ENCODE results near the gene MEP1A. TPM values are rescaled to one million over a fixed set of nuclear protein-coding genes. Genes with fewer than 3 reads are reported as not detected.

MEP1A gene
- total and polyA plus RNA-seq, 2 donors (not counting 3 experiments of a cell fraction or from before 2014, with no cell fraction given), result not detected

DNA sequence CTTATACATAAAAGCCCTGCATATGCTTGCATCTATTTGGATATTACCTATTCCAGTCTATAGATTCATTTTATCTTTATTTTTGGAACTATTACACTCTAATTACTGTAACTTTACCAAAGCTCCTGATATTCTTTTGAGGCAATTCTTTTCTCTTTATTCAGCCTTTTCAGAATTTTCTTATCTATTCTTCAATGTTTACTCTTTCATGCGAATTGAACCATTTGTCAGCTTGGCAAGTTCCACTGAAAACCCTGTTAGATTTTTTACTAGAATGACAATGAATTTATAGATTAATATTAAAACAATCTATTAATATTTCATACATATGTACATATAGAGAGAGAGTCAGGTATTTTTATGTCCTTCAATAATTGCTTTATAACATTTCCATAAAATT lies 554 bp upstream of the MEP1A start:
- H3K79me2 ChIP-seq (ENCODE audit: control insufficient read depth, insufficient read depth, low read length), result no peaks in the 10 kb centered on the region
- intact Hi-C loops (cut with micrococcal nuclease), result no loop called here
- FAIRE-seq (no peak), DNase-seq (ENCODE audit: low read depth, low spot score) (no peak)
- no peak overlapping the region for H3K4me3 ChIP-seq (replicated peaks in 1 of 3; ENCODE audit: insufficient read depth in 1 of 3, low read depth in 1 of 3, low read length in 3 of 3)
- no peaks in the 10 kb centered on the region for H3K36me3 ChIP-seq (ENCODE audit: control insufficient read depth in 2 of 2, extremely low read depth in 1 of 2, insufficient read depth in 2 of 2, low read length in 2 of 2)
- CTCF ChIA-PET, result no interaction called here
- no peaks in the 10 kb centered on the region for H3K9me1 ChIP-seq (replicated peaks; ENCODE audit: control insufficient read depth, extremely low read depth, insufficient read depth, low read length)
- dilution Hi-C loops (cut with MboI; ENCODE audit: extremely low pct_ligation_motif_present, low sequenced_read_pairs), result no loop called here
- BruUV-seq (replicated peaks), result no TSS peak
- H3K4me2 ChIP-seq (ENCODE audit: insufficient read depth, low read length), result no peak overlapping the region
- TF ChIP-seq MYC (IDR thresholded peaks at IDR 0.05; ENCODE audit: low read depth, low read length) (no peak), EZH2 (IDR thresholded peaks at IDR 0.05; ENCODE audit: borderline replicate concordance, low read depth, low read length, severe bottlenecking) (no peak), POLR2A (IDR thresholded peaks at IDR 0.05; ENCODE audit: low read depth, low read length) (no peak), JUN (IDR thresholded peaks at IDR 0.05; ENCODE audit: borderline replicate concordance, insufficient read depth, insufficient read length, low read depth) (no peak), GATA2 (IDR thresholded peaks at IDR 0.05; ENCODE audit: insufficient read depth, insufficient read length, low read depth, low read length) (no peak), POLR2AphosphoS5 (IDR thresholded peaks at IDR 0.05; ENCODE audit: insufficient read depth, low read depth, low read length) (no peak), FOS (IDR thresholded peaks at IDR 0.05; ENCODE audit: borderline replicate concordance, insufficient read depth, low read length) (no peak)
- TF ChIP-seq, protein P1, sequence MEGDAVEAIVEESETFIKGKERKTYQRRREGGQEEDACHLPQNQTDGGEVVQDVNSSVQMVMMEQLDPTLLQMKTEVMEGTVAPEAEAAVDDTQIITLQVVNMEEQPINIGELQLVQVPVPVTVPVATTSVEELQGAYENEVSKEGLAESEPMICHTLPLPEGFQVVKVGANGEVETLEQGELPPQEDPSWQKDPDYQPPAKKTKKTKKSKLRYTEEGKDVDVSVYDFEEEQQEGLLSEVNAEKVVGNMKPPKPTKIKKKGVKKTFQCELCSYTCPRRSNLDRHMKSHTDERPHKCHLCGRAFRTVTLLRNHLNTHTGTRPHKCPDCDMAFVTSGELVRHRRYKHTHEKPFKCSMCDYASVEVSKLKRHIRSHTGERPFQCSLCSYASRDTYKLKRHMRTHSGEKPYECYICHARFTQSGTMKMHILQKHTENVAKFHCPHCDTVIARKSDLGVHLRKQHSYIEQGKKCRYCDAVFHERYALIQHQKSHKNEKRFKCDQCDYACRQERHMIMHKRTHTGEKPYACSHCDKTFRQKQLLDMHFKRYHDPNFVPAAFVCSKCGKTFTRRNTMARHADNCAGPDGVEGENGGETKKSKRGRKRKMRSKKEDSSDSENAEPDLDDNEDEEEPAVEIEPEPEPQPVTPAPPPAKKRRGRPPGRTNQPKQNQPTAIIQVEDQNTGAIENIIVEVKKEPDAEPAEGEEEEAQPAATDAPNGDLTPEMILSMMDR (IDR thresholded peaks at IDR 0.05; ENCODE audit: extremely low read depth in 1 of 2, insufficient read depth in 1 of 2, low read depth in 1 of 2, low read length in 2 of 2), result no peak
- TF ChIP-seq, protein P2, sequence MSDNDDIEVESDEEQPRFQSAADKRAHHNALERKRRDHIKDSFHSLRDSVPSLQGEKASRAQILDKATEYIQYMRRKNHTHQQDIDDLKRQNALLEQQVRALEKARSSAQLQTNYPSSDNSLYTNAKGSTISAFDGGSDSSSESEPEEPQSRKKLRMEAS (IDR thresholded peaks at IDR 0.05; ENCODE audit: insufficient read depth, insufficient read length), result no peak
- no peak overlapping the region for H3K27ac ChIP-seq (ENCODE audit: insufficient read depth, low read depth, low read length)
- H4K20me1 ChIP-seq (replicated peaks; ENCODE audit: control insufficient read depth, extremely low read depth, insufficient read depth, low read length), result no peaks in the 10 kb centered on the region
- no peak overlapping the region for H3K9ac ChIP-seq (replicated peaks; ENCODE audit: extremely low read depth, insufficient read depth, low read length)
- POLR2A ChIA-PET, result no interaction called here
- H3K9me3 ChIP-seq (replicated peaks; ENCODE audit: control insufficient read depth, insufficient read depth, low read length), result no peaks in the 10 kb centered on the region
- no peaks in the 10 kb centered on the region for H3K4me1 ChIP-seq (ENCODE audit: control insufficient read depth, extremely low read depth, insufficient read depth, low read length)
- H3K27me3 ChIP-seq (ENCODE audit: control insufficient read depth in 2 of 2, insufficient read depth in 2 of 2, low read length in 2 of 2), result peaks cover 0 to 5% of the 10 kb centered on the region in 2 experiments
- H2AFZ ChIP-seq (ENCODE audit: low read depth, low read length), result no peak overlapping the region

Data from endothelial cell of umbilical vein (primary cell).